Stomach smooth muscle (tissue), 2 donors: ENCODE measurements around the gene NUP205.
"Not testable (repeated sequence)": the region's sequence is repeated elsewhere in the genome, so short reads cannot be mapped to it uniquely, and the experiment has no call there.

Source experiments
- H3K27ac ChIP-seq: one replicate; pipeline ENCODE4 v1.7.0; 2013; ENCODE audit warnings: mild to moderate bottlenecking, low read length, inconsistent platforms
- H3K27me3 ChIP-seq, 2 donors: one replicate each; pipeline ENCODE4 v1.7.0; 2013; ENCODE audit warnings: low read length in 2 of 2; ENCODE audit not compliant: insufficient read depth in 2 of 2, control insufficient read depth in 1 of 2
- H3K36me3 ChIP-seq, 2 donors: one replicate each; pipeline ENCODE4 v1.7.0; 2013; ENCODE audit warnings: low read length in 2 of 2; ENCODE audit not compliant: control insufficient read depth in 2 of 2, insufficient read depth in 2 of 2
- H3K4me1 ChIP-seq: one replicate; pipeline ENCODE4 v1.7.0; 2013; ENCODE audit warnings: low read length; ENCODE audit not compliant: control insufficient read depth, insufficient read depth
- H3K4me3 ChIP-seq, 2 donors: one replicate each; pipeline ENCODE4 v1.7.0; 2013; ENCODE audit warnings: low read length in 2 of 2
- H3K9ac ChIP-seq, 2 donors: one replicate each; pipeline ENCODE4 v1.7.0; 2013; ENCODE audit warnings: low read length in 2 of 2, mild to moderate bottlenecking in 1 of 2
- H3K9me3 ChIP-seq, 2 donors: one replicate each; pipeline ENCODE4 v1.7.0; 2013; ENCODE audit warnings: low read length in 2 of 2; ENCODE audit not compliant: control insufficient read depth in 2 of 2
- donor health status: healthy.
- donor health status: Pancreatic carcinoma.

NUP205 gene

GRCh38 chr7:135617781-135618180 lies 60.1 kb downstream of the NUP205 start:
- Histone ChIP-seq H3K9ac (no peak overlapping the region), H3K27ac (no peak overlapping the region), H3K9me3 (no peaks in the 10 kb centered on the region), H3K27me3 (no peaks in the 10 kb centered on the region), H3K4me3 (no peak overlapping the region), H3K36me3 (peaks cover 29 to 36% of the 10 kb centered on the region in 2 donors), H3K4me1 (no peaks in the 10 kb centered on the region)

DNA sequence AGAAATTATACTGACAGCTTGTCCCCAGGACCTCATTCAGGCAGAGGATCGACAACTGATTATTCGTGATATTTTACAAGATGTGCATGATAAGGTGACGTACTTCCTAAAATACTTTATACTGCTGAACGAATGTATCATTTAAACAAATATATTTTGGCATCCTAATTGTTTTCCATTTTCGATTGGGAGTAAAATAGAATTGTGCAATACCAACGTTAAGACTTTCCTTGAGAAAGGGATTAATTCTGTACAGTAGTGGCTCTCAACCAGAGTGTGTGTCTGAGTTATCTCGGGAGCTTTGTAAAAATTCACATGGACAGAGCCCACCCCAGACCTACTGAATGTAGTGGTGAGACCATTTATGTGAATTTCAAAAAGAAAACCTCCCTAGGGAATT lies 60.8 kb downstream of the NUP205 start:
- Histone ChIP-seq H3K27me3 (no peaks in the 10 kb centered on the region), H3K4me3 (no peak overlapping the region), H3K36me3 (peaks cover 29 to 39% of the 10 kb centered on the region in 2 donors), H3K9me3 (no peaks in the 10 kb centered on the region), H3K9ac (no peak overlapping the region), H3K4me1 (no peaks in the 10 kb centered on the region), H3K27ac (no peak overlapping the region)

DNA sequence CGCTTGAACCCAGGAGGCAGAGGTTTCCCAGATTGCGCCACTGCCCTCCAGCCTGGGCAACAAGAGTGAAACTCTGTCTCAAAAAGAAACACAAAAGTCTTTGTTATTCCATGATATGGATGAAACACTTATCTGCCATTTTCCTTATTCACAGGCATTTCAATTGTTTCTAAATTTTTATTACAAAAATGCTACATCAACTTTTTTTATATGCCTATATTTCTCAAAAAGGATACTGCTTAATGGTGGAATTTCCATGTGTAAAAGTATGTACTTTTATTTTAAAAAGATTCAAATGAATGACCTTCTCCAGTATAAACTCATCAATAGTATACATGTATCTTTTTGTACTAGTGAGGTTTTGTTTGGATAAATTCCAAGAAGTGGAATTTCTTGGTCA lies 62.7 kb downstream of the NUP205 start:
- peaks cover 30 to 43% of the 10 kb centered on the region in 2 donors for H3K36me3 ChIP-seq
- H3K27me3 ChIP-seq, result no peaks in the 10 kb centered on the region
- H3K27ac ChIP-seq, result no peak overlapping the region
- H3K9ac ChIP-seq, result no peak overlapping the region
- H3K4me3 ChIP-seq, result no peak overlapping the region
- H3K4me1 ChIP-seq, result no peaks in the 10 kb centered on the region
- H3K9me3 ChIP-seq, result no peaks in the 10 kb centered on the region

DNA sequence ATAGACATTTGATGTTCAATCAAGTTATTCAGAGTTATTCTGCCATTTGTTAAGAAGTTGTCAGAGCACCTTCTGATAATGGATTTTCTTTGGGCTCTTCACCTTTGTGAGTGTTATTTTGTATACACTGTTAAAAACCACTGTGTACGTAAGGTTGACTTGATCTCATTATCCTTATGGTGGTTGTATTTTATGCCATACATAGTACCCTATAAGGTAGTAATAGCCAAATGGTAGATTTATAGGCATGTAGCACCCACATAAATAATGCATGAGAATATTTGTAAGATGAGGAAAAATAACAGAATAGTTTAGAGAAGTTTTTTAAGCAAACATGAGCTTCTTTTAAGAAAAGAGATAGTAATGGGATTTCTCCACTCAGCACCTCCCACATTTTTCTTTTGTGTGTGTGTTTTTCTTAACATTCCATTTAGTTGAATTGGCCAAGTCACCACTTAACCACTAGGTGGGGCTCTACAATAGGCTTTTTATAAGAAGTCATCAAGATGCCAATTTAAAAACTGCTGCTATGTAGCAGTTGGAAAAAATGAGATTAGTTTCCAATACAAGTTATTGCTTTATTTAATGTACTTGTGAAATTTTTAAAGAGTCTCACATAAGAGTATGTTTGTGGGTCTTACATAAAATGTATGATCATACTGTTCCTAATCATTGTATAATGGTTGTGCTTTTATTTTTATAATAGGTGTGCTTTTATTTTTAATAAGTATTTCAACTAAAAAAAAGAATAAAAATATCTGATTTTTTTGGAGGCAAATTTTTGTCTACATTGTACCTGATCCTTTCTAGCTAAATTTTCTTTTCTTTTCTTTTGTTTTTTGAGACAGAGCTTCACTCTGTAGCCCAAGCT lies 63.5 kb downstream of the NUP205 start:
- Histone ChIP-seq H3K36me3 (peaks cover 35 to 46% of the 10 kb centered on the region in 2 donors), H3K4me3 (no peak overlapping the region), H3K9ac (no peak overlapping the region), H3K9me3 (no peaks in the 10 kb centered on the region), H3K4me1 (no peaks in the 10 kb centered on the region), H3K27me3 (no peaks in the 10 kb centered on the region), H3K27ac (no peak overlapping the region)

GRCh38 chr7:135634191-135634878 lies 76.6 kb downstream of the NUP205 start:
- Histone ChIP-seq H3K27ac (no peak overlapping the region), H3K27me3 (no peaks in the 10 kb centered on the region), H3K36me3 (peaks cover 29 to 31% of the 10 kb centered on the region in 2 donors), H3K9ac (no peak overlapping the region), H3K4me3 (no peak overlapping the region), H3K4me1 (no peaks in the 10 kb centered on the region), H3K9me3 (no peaks in the 10 kb centered on the region)

DNA sequence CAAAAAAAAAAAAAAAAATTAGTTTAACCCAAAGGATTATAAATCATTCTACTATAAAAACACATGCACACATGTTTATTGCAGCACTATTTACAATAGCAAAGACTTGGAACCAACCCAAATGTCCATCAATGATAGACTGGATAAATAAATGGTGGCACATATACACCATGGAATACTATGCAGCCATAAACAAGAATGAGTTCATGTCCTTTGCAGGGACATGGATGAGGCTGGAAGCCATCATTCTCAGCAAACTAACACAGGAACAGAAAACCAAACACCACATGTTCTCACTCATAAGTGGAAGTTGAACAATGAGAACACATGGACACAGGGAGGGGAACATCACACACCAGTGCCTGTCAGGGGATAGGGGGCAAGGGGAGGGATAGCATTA lies 82.0 kb downstream of the NUP205 start:
- not testable (repeated sequence) for H3K9ac ChIP-seq, H3K27me3 ChIP-seq, H3K4me3 ChIP-seq, H3K4me1 ChIP-seq, H3K27ac ChIP-seq, H3K9me3 ChIP-seq
- peaks cover 26 to 28% of the 10 kb centered on the region in 2 donors for H3K36me3 ChIP-seq

- Histone ChIP-seq H3K4me1 (no peaks in the 10 kb centered on the region), H3K4me3 (no peak overlapping the region), H3K9me3 (no peaks in the 10 kb centered on the region), H3K27me3 (no peaks in the 10 kb centered on the region), H3K36me3 (peaks cover 21 to 29% of the 10 kb centered on the region in 2 donors), H3K9ac (no peak overlapping the region), H3K27ac (no peak overlapping the region)
These were observed 86.4 kb downstream of the NUP205 start for GRCh38 chr7:135644154-135644553.

GRCh38 chr7:135644729-135645128 lies 87.0 kb downstream of the NUP205 start:
- H3K36me3 ChIP-seq, result peaks cover 21 to 29% of the 10 kb centered on the region in 2 donors

GRCh38 chr7:135645296-135645904 lies 87.7 kb downstream of the NUP205 start:
- no peak overlapping the region for H3K27ac ChIP-seq
- H3K9me3 ChIP-seq, result no peaks in the 10 kb centered on the region
- H3K4me1 ChIP-seq, result no peaks in the 10 kb centered on the region
- peaks cover 21 to 29% of the 10 kb centered on the region in 2 donors for H3K36me3 ChIP-seq
- H3K4me3 ChIP-seq, result no peak overlapping the region
- no peak overlapping the region for H3K9ac ChIP-seq
- no peaks in the 10 kb centered on the region for H3K27me3 ChIP-seq

More at GRCh38 chr7:135644729-135645128, 87.0 kb downstream of the NUP205 start:
- Histone ChIP-seq H3K9me3 (no peaks in the 10 kb centered on the region), H3K4me3 (no peak overlapping the region), H3K4me1 (no peaks in the 10 kb centered on the region), H3K27me3 (no peaks in the 10 kb centered on the region), H3K27ac (no peak overlapping the region), H3K9ac (no peak overlapping the region)

- H3K9me3 ChIP-seq, result no peaks in the 10 kb centered on the region
- H3K27ac ChIP-seq, result no peak overlapping the region
- no peaks in the 10 kb centered on the region for H3K27me3 ChIP-seq
- H3K9ac ChIP-seq, result no peak overlapping the region
- H3K36me3 ChIP-seq, result peaks cover 20 to 26% of the 10 kb centered on the region in 2 donors
- H3K4me1 ChIP-seq, result no peaks in the 10 kb centered on the region
- no peak overlapping the region for H3K4me3 ChIP-seq
These were observed 90.0 kb downstream of the NUP205 start for GRCh38 chr7:135647755-135648154.
